Esophagus muscularis mucosa (tissue), 4 donors: ENCODE data around the gene IL1RN. TPM values are rescaled to one million over a fixed set of nuclear protein-coding genes. Genes with fewer than 3 reads are reported as not detected.

Source experiments
- DNase-seq: peaks from one replicate; pipeline ENCODE4 v3.0.0-alpha.2; 2017; ENCODE audit errors: extremely low spot score
- H3K27ac ChIP-seq, 4 donors: fragments of 200-600 bp; sonication (generic); replicated peaks in 1 of 4; 1 replicate in 3 of 4; 2 replicates in 1 of 4; pipeline ENCODE4 v1.5.1; 2016 to 2019; ENCODE audit warnings: mild to moderate bottlenecking in 1 of 4
- H3K27me3 ChIP-seq, 4 donors: fragments of 200-600 bp; sonication (generic); one replicate each; pipeline versions ENCODE4 v1.5.1 to v1.6.0; 2016 to 2019
- H3K36me3 ChIP-seq, 4 donors: fragments of 200-600 bp; sonication (generic); one replicate each; pipeline ENCODE4 v1.5.1; 2016 to 2019
- H3K4me1 ChIP-seq, 4 donors: fragments of 200-600 bp; sonication (generic); one replicate each; pipeline ENCODE4 v1.5.1; 2016 to 2019
- H3K4me3 ChIP-seq, 4 donors: fragments of 200-600 bp; sonication (generic); 1 replicate in 2 of 4; 2 replicates in 2 of 4; pipeline ENCODE4 v1.5.1; 2016 to 2019; ENCODE audit warnings: mild to moderate bottlenecking in 4 of 4, moderate library complexity in 1 of 4
- H3K9me3 ChIP-seq, 4 donors: fragments of 200-600 bp; sonication (generic); 1 replicate in 3 of 4; 2 replicates in 1 of 4; pipeline ENCODE4 v1.5.1; 2016 to 2019
- CTCF ChIP-seq, 3 experiments: fragments of 200-600 bp in 2 of 3; fragments of 450-650 bp in 1 of 3; sonication (generic) in 2 of 3; IDR thresholded peaks; one replicate each; pipeline ENCODE4 v1.5.1; 2017 to 2019; ENCODE audit warnings: antibody characterized with exemption in 3 of 3, mild to moderate bottlenecking in 2 of 3, moderate library complexity in 1 of 3
- EP300 ChIP-seq: sonication (generic); formaldehyde crosslinking; IDR thresholded peaks from one replicate; pipeline ENCODE4 v1.6.1; 2017; ENCODE audit warnings: antibody characterized with exemption
- POLR2A ChIP-seq: fragments of 450-650 bp; IDR thresholded peaks from one replicate; pipeline ENCODE4 v1.6.1; 2017; ENCODE audit warnings: antibody characterized with exemption, moderate library complexity, mild to moderate bottlenecking, low read depth
- POLR2AphosphoS5 ChIP-seq, 2 donors: sonication (generic); formaldehyde crosslinking; IDR thresholded peaks; one replicate each; pipeline ENCODE4 v1.6.1; 2017; ENCODE audit warnings: antibody characterized with exemption in 2 of 2
- WGBS: methylation state at CpG from one replicate; pipeline ENCODE4 v1.1.5; 2018; 5-methylcytosine and 5-hydroxymethylcytosine counted together
- intact Hi-C: fragments of 100-400 bp; cut with DNase I; formaldehyde crosslinking; loops from one replicate; pipeline ENCODE4 v1.15.1; 2023
- total RNA-seq, 4 donors: library from RNA; depleted of rRNA; stranded (reverse); fragments of >200 nt; gene quantifications; one replicate each; pipeline versions ENCODE4 v1.1.0 to v1.2.1, GENCODE V29; 2016

IL1RN gene
- total RNA-seq, 4 donors from 2014 or later: 0.40 to 4.1 (median 0.83) TPM; not detected in 1

GRCh38 chr2:113105047-113105785, 22.2 kb upstream of the IL1RN start:
- H3K27me3 ChIP-seq: no peaks in the 10 kb centered on the region
- peaks cover 0 to 3% (median 0%) of the 10 kb centered on the region in 4 donors for H3K9me3 ChIP-seq
- no peak overlapping the region for H3K4me3 ChIP-seq
- intact Hi-C loops: no loop called here
- WGBS: 67% methylated on average over 6 of the region's 6 CpGs
- no peak overlapping the region for H3K27ac ChIP-seq
- H3K36me3 ChIP-seq: no peaks in the 10 kb centered on the region
- no peak for DNase-seq
- TF ChIP-seq POLR2AphosphoS5 (IDR thresholded peaks at IDR 0.05) (no peak), CTCF (IDR thresholded peaks at IDR 0.05) (no peak), EP300 (no peak), POLR2A (no peak)
- H3K4me1 ChIP-seq: no peaks in the 10 kb centered on the region

GRCh38 chr2:113111121-113111520, 16.3 kb upstream of the IL1RN start:
- 59% methylated on average over 3 of the region's 3 CpGs for WGBS
- H3K4me3 ChIP-seq: no peak overlapping the region
- no peak for DNase-seq
- no peaks in the 10 kb centered on the region for H3K36me3 ChIP-seq
- no peaks in the 10 kb centered on the region for H3K4me1 ChIP-seq
- H3K27me3 ChIP-seq: no peaks in the 10 kb centered on the region
- H3K27ac ChIP-seq: no peak overlapping the region
- intact Hi-C loops: no loop called here
- TF ChIP-seq EP300 (no peak), POLR2A (no peak), POLR2AphosphoS5 (IDR thresholded peaks at IDR 0.05) (no peak), CTCF (IDR thresholded peaks at IDR 0.05) (no peak)
- H3K9me3 ChIP-seq: no peaks in the 10 kb centered on the region

GRCh38 chr2:113111823-113112287, 15.5 kb upstream of the IL1RN start:
- peak; percentile 86 for DNase-seq
- intact Hi-C loops: no loop called here
- TF ChIP-seq POLR2AphosphoS5 (IDR thresholded peaks at IDR 0.05): no peak
- TF ChIP-seq POLR2A: no peak
- TF ChIP-seq EP300: no peak
- no peak for TF ChIP-seq CTCF (IDR thresholded peaks at IDR 0.05)
- no peaks in the 10 kb centered on the region for H3K4me1 ChIP-seq
- H3K9me3 ChIP-seq: no peaks in the 10 kb centered on the region
- 56% methylated on average over 5 of the region's 6 CpGs for WGBS
- no peak overlapping the region for H3K27ac ChIP-seq
- no peaks in the 10 kb centered on the region for H3K36me3 ChIP-seq
- H3K4me3 ChIP-seq: no peak overlapping the region
- H3K27me3 ChIP-seq: no peaks in the 10 kb centered on the region

- Histone ChIP-seq H3K27me3 (no peaks in the 10 kb centered on the region), H3K27ac (no peak overlapping the region), H3K9me3 (no peaks in the 10 kb centered on the region), H3K4me1 (no peaks in the 10 kb centered on the region), H3K4me3 (no peak overlapping the region), H3K36me3 (no peaks in the 10 kb centered on the region)
- intact Hi-C loops: no loop called here
- no peak for DNase-seq
- no peak for TF ChIP-seq POLR2A
- TF ChIP-seq POLR2AphosphoS5 (IDR thresholded peaks at IDR 0.05): no peak
- TF ChIP-seq EP300: no peak
- no peak for TF ChIP-seq CTCF (IDR thresholded peaks at IDR 0.05)
- WGBS: 81% methylated on average over 8 of the region's 8 CpGs
Measured at GRCh38 chr2:113112441-113112840, 15.0 kb upstream of the IL1RN start.

- H3K27me3 ChIP-seq: no peaks in the 10 kb centered on the region
- WGBS: 74% methylated on average over 6 of the region's 6 CpGs
- H3K4me3 ChIP-seq: no peak overlapping the region
- intact Hi-C loops: no loop called here
- no peaks in the 10 kb centered on the region for H3K9me3 ChIP-seq
- TF ChIP-seq POLR2A (no peak), CTCF (IDR thresholded peaks at IDR 0.05) (no peak), POLR2AphosphoS5 (IDR thresholded peaks at IDR 0.05) (no peak), EP300 (no peak)
- H3K4me1 ChIP-seq: no peaks in the 10 kb centered on the region
- H3K27ac ChIP-seq: no peak overlapping the region
- no peaks in the 10 kb centered on the region for H3K36me3 ChIP-seq
- DNase-seq: no peak
Measured at GRCh38 chr2:113112871-113113270, 14.5 kb upstream of the IL1RN start.
